Body of pancreas (tissue), 4 donors: ENCODE measurements around the gene CORO7. TPM values are rescaled to one million over a fixed set of nuclear protein-coding genes. Genes with fewer than 3 reads are reported as not detected.
A peak's percentile ranks its signal among the peaks of the same experiment; 100 is the strongest.

Source experiments
- ATAC-seq: fragments of 150-250 bp; one replicate; pipeline ENCODE4 v1.9.1; 2016
- DNase-seq, 4 donors: peaks; one replicate each; pipeline ENCODE4 v3.0.0-alpha.2; 2019
- H3K27ac ChIP-seq, 4 donors: fragments of 200-600 bp; sonication (generic); 1 replicate in 3 of 4; 2 replicates in 1 of 4; pipeline versions ENCODE4 v1.5.1 to v1.6.1; 2016 to 2019; ENCODE audit warnings: mild to moderate bottlenecking in 1 of 4, mixed read lengths in 1 of 4, moderate library complexity in 1 of 4
- H3K27me3 ChIP-seq, 2 donors: fragments of 200-600 bp; sonication (generic); one replicate each; pipeline ENCODE4 v1.6.0; 2016; ENCODE audit warnings: mild to moderate bottlenecking in 1 of 2
- H3K36me3 ChIP-seq, 2 donors: fragments of 200-600 bp; sonication (generic); replicated peaks in 1 of 2; 2 replicates each; pipeline ENCODE4 v1.5.1; 2016; ENCODE audit warnings: low read depth in 2 of 2; ENCODE audit not compliant: insufficient read depth in 1 of 2
- H3K4me1 ChIP-seq: fragments of 200-600 bp; sonication (generic); one replicate; pipeline ENCODE4 v1.6.0; 2016
- H3K4me3 ChIP-seq, 2 donors: fragments of 200-600 bp; sonication (generic); 1 replicate in 1 of 2; 2 replicates in 1 of 2; pipeline ENCODE4 v1.5.1; 2016 to 2019
- H3K9me3 ChIP-seq, 3 donors: fragments of 200-600 bp; sonication (generic); 1 replicate in 2 of 3; 2 replicates in 1 of 3; pipeline ENCODE4 v1.5.1; 2016
- CTCF ChIP-seq, 7 experiments: fragments of 450-650 bp in 4 of 7; fragments of 200-600 bp in 3 of 7; sonication (generic) in 3 of 7; IDR thresholded peaks; one replicate each; pipeline ENCODE4 v1.5.1; 2016 to 2019; ENCODE audit warnings: antibody characterized with exemption in 7 of 7
- POLR2A ChIP-seq, 3 donors: fragments of 450-650 bp; IDR thresholded peaks; one replicate each; pipeline ENCODE4 v1.6.1; 2016; ENCODE audit warnings: antibody characterized with exemption in 3 of 3, mild to moderate bottlenecking in 2 of 3
- WGBS, 2 donors: methylation state at CpG; one replicate each; pipeline ENCODE4 v1.1.5; 2017; 5-methylcytosine and 5-hydroxymethylcytosine counted together
- intact Hi-C: fragments of 100-400 bp; cut with DNase I; formaldehyde crosslinking; loops from one replicate; pipeline ENCODE4 v1.15.1; 2023
- total RNA-seq, 2 donors: library from RNA; depleted of rRNA; stranded (reverse); fragments of >200 nt; gene quantifications; one replicate each; pipeline ENCODE4 v1.1.0, GENCODE V29; 2016

Gene CORO7
- total RNA-seq, 2 donors from 2014 or later, result 13.2 to 48.8 TPM

- intact Hi-C loops, result no loop called here
Observed at GRCh38 chr16:4323071-4323844, 93.1 kb downstream of the CORO7 start.

GRCh38 chr16:4322121-4323052 is 94.0 kb downstream of the CORO7 start:
- Histone ChIP-seq H3K27me3 (no peaks in the 10 kb centered on the region), H3K36me3 (no peaks in the 10 kb centered on the region), H3K9me3 (no peaks in the 10 kb centered on the region), H3K4me3 (no peak overlapping the region), H3K27ac (peak overlapping the region; percentile 74 to 91 (median 87)), H3K4me1 (peaks cover 82% of the 10 kb centered on the region)
- no peak for TF ChIP-seq CTCF (IDR thresholded peaks at IDR 0.05)
- intact Hi-C loops, result no loop called here
- WGBS, 2 donors, result 74% methylated on average over 26 of the region's 30 CpGs; no CpG with 5 or more reads in 1 of the 2 donors
- ATAC-seq (no peak), DNase-seq (peak in 1 of 4 donors; percentile 15)

More at GRCh38 chr16:4323071-4323844, 93.1 kb downstream of the CORO7 start:
- 40 to 50% methylated on average over 1 to 21 of the region's 21 CpGs for WGBS, 2 donors
- ATAC-seq (peak; percentile 54), DNase-seq (peak; percentile 49 to 77 (median 63))
- Histone ChIP-seq H3K27ac (peak overlapping the region; percentile 74 to 91 (median 87)), H3K27me3 (no peaks in the 10 kb centered on the region), H3K36me3 (no peaks in the 10 kb centered on the region), H3K4me1 (peaks cover 81% of the 10 kb centered on the region), H3K4me3 (no peak overlapping the region), H3K9me3 (no peaks in the 10 kb centered on the region)
- TF ChIP-seq POLR2A (IDR thresholded peaks at IDR 0.05), result no peak
- no peak for TF ChIP-seq CTCF (IDR thresholded peaks at IDR 0.05)

- no peaks in the 10 kb centered on the region for H3K9me3 ChIP-seq
- DNase-seq (peak in 1 of 4 donors; percentile 12), ATAC-seq (no peak)
- intact Hi-C loops, result no loop called here
- H3K4me3 ChIP-seq, result no peak overlapping the region
- H3K27ac ChIP-seq, result peak overlapping the region in 3 of 4 donors; percentile 14 to 91 (median 90)
- H3K4me1 ChIP-seq, result peaks cover 85% of the 10 kb centered on the region
- no peaks in the 10 kb centered on the region for H3K36me3 ChIP-seq
- TF ChIP-seq CTCF (IDR thresholded peaks at IDR 0.05) (no peak), POLR2A (IDR thresholded peaks at IDR 0.05) (no peak)
- WGBS, 2 donors, result 61 to 78% methylated on average over 9 to 19 of the region's 19 CpGs
- no peaks in the 10 kb centered on the region for H3K27me3 ChIP-seq
Observed at GRCh38 chr16:4321286-4322120, 94.9 kb downstream of the CORO7 start.

GRCh38 chr16:4320571-4321137 is 95.7 kb downstream of the CORO7 start:
- ATAC-seq (no peak), DNase-seq (peak in 1 of 4 donors; percentile 12)
- Histone ChIP-seq H3K36me3 (no peaks in the 10 kb centered on the region), H3K4me3 (no peak overlapping the region), H3K4me1 (peaks cover 88% of the 10 kb centered on the region), H3K9me3 (no peaks in the 10 kb centered on the region), H3K27me3 (no peaks in the 10 kb centered on the region), H3K27ac (peak overlapping the region; percentile 14 to 91 (median 52))
- 58 to 63% methylated on average over 9 to 13 of the region's 16 CpGs for WGBS, 2 donors
- intact Hi-C loops, result no loop called here
- TF ChIP-seq POLR2A (IDR thresholded peaks at IDR 0.05) (no peak), CTCF (IDR thresholded peaks at IDR 0.05) (no peak)
